PC-3 (cell line): ENCODE results near the gene TIMP2. TPM values are rescaled to one million over a fixed set of nuclear protein-coding genes. Genes with fewer than 3 reads are reported as not detected.

Experiments used
- ATAC-seq: fragments of 200-7000 bp; cut with Tn5 transposase; 2 replicates; pipeline ENCODE4 v1.9.1; 2020; ENCODE audit warnings: mild to moderate bottlenecking, moderate library complexity
- BruUV-seq: library from RNA; stranded (reverse); fragments of 400-500 nt; replicated peaks from 2 replicates; lab custom pipeline; 2021; lab: Mats Ljungman, UMichigan
- CTCF ChIA-PET: fragments of 300-600 bp; sonication (Branson Sonifier 250); formaldehyde crosslinking; loops from one replicate; lab custom pipeline; 2022; ENCODE audit warnings: antibody characterized with exemption; lab: Charles Lee
- POLR2A ChIA-PET: fragments of 300-600 bp; sonication (Branson Sonifier 250); formaldehyde crosslinking; loops from one replicate; lab custom pipeline; 2022; ENCODE audit warnings: antibody characterized with exemption; ENCODE audit not compliant: unreplicated experiment; lab: Charles Lee
- DNase-seq: peaks from one replicate; pipeline ENCODE4 v3.0.0-alpha.2; 2015
- H2AFZ ChIP-seq: fragments of 300-600 bp; sonication (generic); 2 replicates; pipeline ENCODE4 v1.6.0; 2016; ENCODE audit warnings: antibody characterized with exemption, low read length
- H3F3A ChIP-seq: fragments of 300-600 bp; sonication (generic); one replicate; pipeline ENCODE4 v1.6.0; 2017; ENCODE audit warnings: antibody characterized with exemption, low read length, control low read depth, mild to moderate bottlenecking; ENCODE audit not compliant: unreplicated experiment
- H3K27ac ChIP-seq: fragments of 300-600 bp; sonication (generic); 2 replicates; pipeline ENCODE4 v1.5.1; 2016; ENCODE audit warnings: mild to moderate bottlenecking, low read length
- H3K27me3 ChIP-seq: fragments of 300-600 bp; sonication (generic); 2 replicates; pipeline ENCODE4 v1.6.1; 2016; ENCODE audit warnings: low read length, mixed read lengths
- H3K36me3 ChIP-seq: fragments of 300-600 bp; sonication (generic); 2 replicates; pipeline ENCODE4 v1.6.1; 2016; ENCODE audit warnings: low read depth, mixed run types, low read length, mixed read lengths
- H3K4me1 ChIP-seq: fragments of 300-600 bp; sonication (generic); 2 replicates; pipeline ENCODE4 v1.5.1; 2016; ENCODE audit warnings: low read length; ENCODE audit not compliant: insufficient read depth
- H3K4me2 ChIP-seq: fragments of 300-600 bp; sonication (generic); 2 replicates; pipeline ENCODE4 v1.6.0; 2016; ENCODE audit warnings: low read length
- H3K4me3 ChIP-seq: fragments of 300-600 bp; sonication (generic); 2 replicates; pipeline ENCODE4 v1.5.1; 2016; ENCODE audit warnings: mild to moderate bottlenecking, low read length, mixed read lengths
- H3K79me2 ChIP-seq: fragments of 300-600 bp; sonication (generic); 2 replicates; pipeline ENCODE4 v1.6.1; 2017; ENCODE audit warnings: low read length, mixed read lengths
- H3K9ac ChIP-seq: fragments of 300-600 bp; sonication (generic); 2 replicates; pipeline ENCODE4 v1.6.0; 2016; ENCODE audit warnings: mild to moderate bottlenecking, low read length
- H3K9me2 ChIP-seq: fragments of 300-600 bp; sonication (generic); replicated peaks from 2 replicates; pipeline ENCODE4 v1.6.1; 2016; ENCODE audit warnings: mixed run types, low read length, mixed read lengths
- H3K9me3 ChIP-seq: fragments of 300-600 bp; sonication (generic); 2 replicates; pipeline ENCODE4 v1.6.1; 2016; ENCODE audit warnings: low read length, mixed read lengths
- H4K20me1 ChIP-seq: fragments of 300-600 bp; sonication (generic); 2 replicates; pipeline ENCODE4 v1.6.1; 2016; ENCODE audit warnings: low read length, mixed read lengths
- CTCF ChIP-seq: fragments of 300-600 bp; sonication (generic); conservative IDR thresholded peaks from 2 replicates; pipeline ENCODE4 v1.5.1; 2017; ENCODE audit warnings: antibody characterized with exemption, low read depth, mild to moderate bottlenecking, low read length
- EZH2 ChIP-seq: fragments of 300-600 bp; sonication (generic); IDR thresholded peaks from one replicate; pipeline ENCODE4 v1.6.1; 2017; ENCODE audit warnings: antibody characterized with exemption, mild to moderate bottlenecking, low read length; ENCODE audit not compliant: unreplicated experiment
- EZH2phosphoT487 ChIP-seq: fragments of 300-600 bp; sonication (generic); IDR thresholded peaks from 2 replicates; pipeline ENCODE4 v1.6.1; 2018; ENCODE audit warnings: mild to moderate bottlenecking, antibody characterized with exemption, low read length, borderline replicate concordance
- intact Hi-C: fragments of 100-400 bp; cut with micrococcal nuclease; formaldehyde crosslinking; loops from 2 replicates; pipeline ENCODE4 v1.9.0; 2023
- total RNA-seq: library from RNA; depleted of rRNA; stranded (reverse); fragments of >200 nt; gene quantifications from 2 replicates; pipeline ENCODE4 v1.2.3, GENCODE V29; 2014

TIMP2 gene
- total RNA-seq, 1 experiment from 2014 or later, result 60.1 TPM

DNA sequence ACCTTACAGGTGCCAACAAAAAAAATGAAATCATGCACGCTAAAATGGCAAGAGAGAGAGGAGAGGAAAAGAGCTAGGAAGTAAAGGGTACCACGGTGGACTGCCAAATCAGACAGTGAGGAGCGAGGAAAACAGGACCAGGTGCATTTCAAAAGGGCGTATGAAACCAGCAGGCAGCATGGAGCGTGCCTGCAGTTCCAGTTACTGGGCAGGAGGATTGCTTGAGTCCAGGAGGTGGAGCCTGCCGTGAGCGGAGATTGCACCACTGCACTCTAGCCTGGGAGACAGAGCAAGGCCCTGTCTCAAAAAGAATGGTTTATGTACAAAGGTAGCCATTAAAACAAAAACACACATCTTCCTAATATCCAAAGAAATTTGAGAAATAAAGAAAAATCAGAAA lies 100.9 kb downstream of the TIMP2 start:
- CTCF ChIA-PET, result interaction anchor here (0.5 kb wide), 1 partner anchor 736 kb away, joined by 5 read pairs; no protein-coding TSS in a partner anchor

GRCh38 chr17:78823282-78824046 lies 101.7 kb downstream of the TIMP2 start:
- Histone ChIP-seq H4K20me1 (peaks cover 27% of the 10 kb centered on the region), H3F3A (no peaks in the 10 kb centered on the region), H3K9me3 (no peaks in the 10 kb centered on the region), H3K36me3 (peaks cover 91% of the 10 kb centered on the region), H3K4me2 (no peak overlapping the region), H3K79me2 (peaks cover 13% of the 10 kb centered on the region; the same call in 1 of the 2 replicates), H3K27me3 (no peaks in the 10 kb centered on the region), H3K27ac (no peak overlapping the region), H3K9ac (no peak overlapping the region), H3K4me3 (no peak overlapping the region), H3K4me1 (no peaks in the 10 kb centered on the region), H3K9me2 (no peaks in the 10 kb centered on the region), H2AFZ (no peak overlapping the region)
- ATAC-seq, result no peak
- no TSS peak for BruUV-seq
- intact Hi-C loops, result no loop called here
- ChIA-PET POLR2A (no interaction called here), CTCF (interaction anchor here (0.5 kb wide), 1 partner anchor 735 kb away, joined by 5 read pairs; no protein-coding TSS in a partner anchor)
- no peak for TF ChIP-seq EZH2phosphoT487
- peak; percentile 53 for TF ChIP-seq CTCF
- DNase-seq, result no peak

More for the DNA sequence above, 100.9 kb downstream of the TIMP2 start:
- TF ChIP-seq EZH2, result no peak
- no peak for TF ChIP-seq CTCF
- no peak for TF ChIP-seq EZH2phosphoT487
- Histone ChIP-seq H2AFZ (no peak overlapping the region), H3K9me3 (no peaks in the 10 kb centered on the region), H3F3A (no peaks in the 10 kb centered on the region), H3K4me3 (no peak overlapping the region), H3K4me2 (no peak overlapping the region), H3K27me3 (no peaks in the 10 kb centered on the region), H3K9ac (no peak overlapping the region), H3K36me3 (peaks cover 90% of the 10 kb centered on the region), H3K79me2 (peaks cover 15% of the 10 kb centered on the region; the same call in 1 of the 2 replicates), H3K4me1 (no peaks in the 10 kb centered on the region), H3K9me2 (no peaks in the 10 kb centered on the region), H4K20me1 (peaks cover 24% of the 10 kb centered on the region), H3K27ac (no peak overlapping the region)
- intact Hi-C loops, result no loop called here
- no peak for ATAC-seq
- no peak for DNase-seq
- POLR2A ChIA-PET, result no interaction called here
- no TSS peak for BruUV-seq

- intact Hi-C loops, result no loop called here
Measured at GRCh38 chr17:78822552-78822951, 102.6 kb downstream of the TIMP2 start.

More at GRCh38 chr17:78822552-78822951, 102.6 kb downstream of the TIMP2 start:
- Histone ChIP-seq H3K4me1 (no peaks in the 10 kb centered on the region), H3K9me2 (no peaks in the 10 kb centered on the region), H3K27me3 (no peaks in the 10 kb centered on the region), H3F3A (no peaks in the 10 kb centered on the region), H3K79me2 (peaks cover 11% of the 10 kb centered on the region; the same call in 1 of the 2 replicates), H3K27ac (no peak overlapping the region), H3K36me3 (peaks cover 91% of the 10 kb centered on the region), H2AFZ (no peak overlapping the region), H3K4me2 (no peak overlapping the region), H3K4me3 (no peak overlapping the region), H3K9me3 (no peaks in the 10 kb centered on the region), H4K20me1 (peaks cover 23% of the 10 kb centered on the region), H3K9ac (no peak overlapping the region)
- DNase-seq (no peak), ATAC-seq (no peak)
- ChIA-PET POLR2A (no interaction called here), CTCF (no interaction called here)
- no TSS peak for BruUV-seq
- TF ChIP-seq EZH2phosphoT487, result no peak
- no peak for TF ChIP-seq EZH2
- no peak for TF ChIP-seq CTCF
